NT2/D1 (cell line): ENCODE results near the gene CLIC1.

Experiments
- DNase-seq: peaks from one replicate; pipeline ENCODE4 v3.0.0-alpha.2; 2011; ENCODE audit warnings: low read depth, low spot score
- H3K27me3 ChIP-seq: 2 replicates; pipeline ENCODE4 v1.6.0; 2011; ENCODE audit warnings: mild to moderate bottlenecking; ENCODE audit not compliant: insufficient read length, insufficient read depth
- H3K36me3 ChIP-seq: 2 replicates; pipeline ENCODE4 v1.6.1; 2011; ENCODE audit warnings: mild to moderate bottlenecking, low read length, mixed read lengths; ENCODE audit not compliant: insufficient read depth, insufficient read length
- H3K4me1 ChIP-seq: 2 replicates; pipeline ENCODE4 v1.5.1; 2011; ENCODE audit not compliant: insufficient read depth, insufficient read length
- H3K4me3 ChIP-seq: 2 replicates; pipeline ENCODE4 v1.5.1; 2011; ENCODE audit warnings: low read depth; ENCODE audit not compliant: insufficient read length
- H3K9ac ChIP-seq: 2 replicates; pipeline ENCODE4 v1.6.0; 2011; ENCODE audit warnings: low read depth; ENCODE audit not compliant: insufficient read length
- H3K9me3 ChIP-seq: 2 replicates; pipeline ENCODE4 v1.5.1; 2011; ENCODE audit warnings: mild to moderate bottlenecking, low read length; ENCODE audit not compliant: insufficient read depth
- SUZ12 ChIP-seq: IDR thresholded peaks from 2 replicates; pipeline ENCODE4 v1.6.1; 2011; ENCODE audit not compliant: insufficient read length, insufficient read depth; ENCODE audit errors: extremely low read depth
- YY1 ChIP-seq: IDR thresholded peaks from 2 replicates; pipeline ENCODE4 v1.6.1; 2011; ENCODE audit not compliant: insufficient read length, insufficient read depth
- ZNF274 ChIP-seq: IDR thresholded peaks from 2 replicates; pipeline ENCODE4 v1.6.1; 2011; ENCODE audit warnings: mild to moderate bottlenecking, low read depth, low read length

Gene CLIC1

DNA sequence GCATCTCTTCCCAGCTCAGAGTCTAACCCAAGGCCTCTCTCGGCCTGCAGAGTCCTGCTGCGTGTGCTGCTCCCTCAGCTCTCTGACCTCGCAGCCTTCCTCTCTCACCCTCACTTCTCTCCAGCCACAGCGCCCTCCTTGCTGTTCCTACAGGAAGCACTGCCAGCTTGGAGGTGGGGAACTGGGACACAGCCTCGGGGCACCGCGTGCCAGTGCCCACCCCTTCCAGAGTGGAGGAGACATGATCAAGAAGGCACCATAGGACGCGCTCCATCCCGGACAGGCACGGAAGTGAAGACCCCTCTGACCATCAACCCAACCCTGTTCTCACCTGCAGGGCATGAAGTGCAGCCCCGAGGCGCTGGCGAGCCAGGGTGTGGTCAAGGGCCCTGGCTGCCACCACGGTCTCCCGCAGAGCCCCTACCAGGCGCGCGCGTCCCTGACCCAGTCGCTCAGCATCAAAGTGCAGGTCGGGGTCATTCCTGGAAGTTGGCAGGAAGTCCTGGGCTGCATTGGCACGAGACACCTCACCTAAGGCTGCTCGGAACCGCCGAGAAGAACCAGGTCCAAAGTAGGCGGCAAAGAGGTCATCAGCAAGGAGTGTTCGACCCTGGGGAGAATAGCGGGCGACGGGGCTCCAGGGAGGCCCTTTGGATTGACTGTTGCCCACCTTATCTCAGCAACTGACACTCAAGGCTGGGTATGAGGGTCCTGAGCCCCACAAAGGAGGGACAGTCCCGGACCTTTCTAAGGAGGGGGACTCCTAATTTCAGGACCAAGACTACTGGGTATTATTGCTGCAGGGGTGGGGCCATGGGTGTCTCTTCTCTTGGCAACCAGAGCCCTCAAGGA is 39.5 kb upstream of the CLIC1 start:
- TF ChIP-seq SUZ12 (no peak), YY1 (no peak), ZNF274 (no peak)
- H3K9ac ChIP-seq, result no peak overlapping the region
- no peaks in the 10 kb centered on the region for H3K9me3 ChIP-seq
- peaks cover 3% of the 10 kb centered on the region for H3K4me1 ChIP-seq
- no peak overlapping the region for H3K4me3 ChIP-seq
- DNase-seq, result no peak
- peaks cover 39% of the 10 kb centered on the region for H3K36me3 ChIP-seq
- no peaks in the 10 kb centered on the region for H3K27me3 ChIP-seq

DNA sequence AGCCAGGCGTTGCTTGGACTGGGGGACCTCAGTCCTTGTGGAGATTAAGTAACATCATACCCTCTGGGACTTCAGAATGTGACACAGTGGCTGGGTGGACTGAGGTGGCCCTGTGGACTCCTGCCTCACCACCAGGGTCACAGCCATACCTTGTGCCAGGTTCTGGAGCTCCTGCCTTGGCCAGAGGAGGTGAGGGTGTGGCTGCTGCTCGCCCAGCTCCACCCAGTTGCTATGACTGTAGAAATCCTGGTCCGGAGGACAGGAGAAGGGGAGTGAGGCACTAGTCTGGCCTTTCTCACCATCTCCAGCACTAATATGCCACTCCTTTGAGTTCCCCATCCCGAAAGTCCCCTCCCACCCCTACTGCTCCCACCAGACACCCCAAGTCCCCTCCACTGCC is 38.9 kb upstream of the CLIC1 start:
- H3K36me3 ChIP-seq, result peaks cover 32% of the 10 kb centered on the region
- H3K9ac ChIP-seq, result no peak overlapping the region
- no peak overlapping the region for H3K4me3 ChIP-seq
- no peaks in the 10 kb centered on the region for H3K27me3 ChIP-seq
- H3K4me1 ChIP-seq, result peaks cover 3% of the 10 kb centered on the region
- DNase-seq, result no peak
- H3K9me3 ChIP-seq, result no peaks in the 10 kb centered on the region
- TF ChIP-seq SUZ12 (no peak), ZNF274 (no peak), YY1 (no peak)

DNA sequence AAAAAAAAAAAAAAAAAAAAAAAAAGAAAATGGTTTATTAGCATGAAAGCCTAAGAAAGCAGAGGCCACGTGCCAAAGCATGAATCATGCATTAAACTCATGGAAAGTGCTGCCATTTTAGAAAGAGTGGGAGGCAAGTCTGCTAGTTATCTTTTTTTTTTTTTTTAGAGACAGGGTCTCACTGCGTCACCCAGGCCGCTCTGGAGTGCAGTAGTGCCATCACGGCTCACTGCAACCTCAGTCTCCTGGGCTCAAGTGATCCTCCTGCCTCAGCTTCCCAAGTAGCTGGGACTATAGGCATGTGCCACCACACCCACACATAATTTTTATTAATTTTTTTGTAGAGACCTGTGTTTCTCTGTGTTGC is 35.6 kb upstream of the CLIC1 start:
- TF ChIP-seq ZNF274 (no peak), SUZ12 (no peak), YY1 (no peak)
- H3K27me3 ChIP-seq, result no peaks in the 10 kb centered on the region
- no peak for DNase-seq
- peaks cover under 1% of the 10 kb centered on the region for H3K36me3 ChIP-seq
- H3K9ac ChIP-seq, result no peak overlapping the region
- H3K9me3 ChIP-seq, result no peaks in the 10 kb centered on the region
- peaks cover under 1% of the 10 kb centered on the region for H3K4me1 ChIP-seq
- no peak overlapping the region for H3K4me3 ChIP-seq

DNA sequence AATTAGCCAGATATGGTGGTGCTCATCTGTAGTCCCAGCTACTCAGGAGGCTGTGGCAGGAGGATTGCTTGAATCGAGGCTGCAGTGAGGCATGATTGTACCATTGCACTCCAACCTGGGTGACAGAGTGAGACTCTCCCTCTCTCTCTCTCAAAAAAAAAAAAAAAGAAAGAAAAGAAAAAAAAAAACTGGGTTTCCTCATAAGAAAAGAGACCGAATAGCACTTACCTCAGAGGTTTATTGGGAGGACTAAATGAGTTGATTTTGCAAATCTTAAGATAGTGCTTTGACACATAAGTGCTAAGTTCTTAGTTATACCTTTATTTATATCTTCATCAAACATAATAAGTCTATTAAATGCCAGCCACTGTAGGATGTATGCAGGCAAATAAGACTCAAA is 34.5 kb upstream of the CLIC1 start:
- no peak for DNase-seq
- H3K4me3 ChIP-seq, result no peak overlapping the region
- TF ChIP-seq SUZ12 (no peak), ZNF274 (no peak), YY1 (no peak)
- H3K4me1 ChIP-seq, result no peaks in the 10 kb centered on the region
- no peaks in the 10 kb centered on the region for H3K9me3 ChIP-seq
- no peak overlapping the region for H3K9ac ChIP-seq
- no peaks in the 10 kb centered on the region for H3K27me3 ChIP-seq
- H3K36me3 ChIP-seq, result peaks cover under 1% of the 10 kb centered on the region

DNA sequence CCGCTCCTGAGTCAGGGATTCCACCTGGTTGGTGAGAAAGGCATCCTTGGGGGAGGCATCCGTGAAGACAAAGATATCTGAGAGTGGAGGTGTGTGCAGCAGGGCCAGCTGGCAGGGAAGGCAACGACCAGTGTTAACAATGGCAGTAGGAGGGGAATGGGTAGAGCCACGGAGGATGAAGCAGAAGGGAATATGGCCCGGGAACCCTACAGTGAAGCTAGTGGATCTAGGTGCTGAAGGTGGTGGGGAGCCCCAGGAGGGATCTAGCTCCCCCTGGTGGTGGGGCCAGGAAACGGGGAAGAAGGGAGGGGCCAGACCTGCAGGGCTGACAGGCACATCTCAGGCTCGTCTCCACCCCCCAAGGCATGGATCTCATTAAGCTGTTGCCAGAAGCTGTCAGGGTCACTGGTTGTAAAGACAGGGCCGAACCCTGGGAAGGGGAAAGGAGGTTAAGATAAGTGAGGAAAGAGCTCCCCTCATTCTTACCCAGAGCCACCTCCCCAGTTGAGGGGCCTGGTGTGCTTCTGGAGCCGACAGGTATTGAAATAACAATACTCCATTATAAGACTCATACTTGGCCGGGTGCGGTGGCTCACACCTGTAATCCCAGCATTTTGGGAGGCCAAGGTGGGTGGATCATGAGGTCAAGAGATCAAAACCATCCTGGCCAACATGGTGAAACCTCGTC is 33.5 kb upstream of the CLIC1 start:
- no peaks in the 10 kb centered on the region for H3K9me3 ChIP-seq
- H3K4me3 ChIP-seq, result no peak overlapping the region
- no peaks in the 10 kb centered on the region for H3K27me3 ChIP-seq
- peak; percentile 32 for DNase-seq
- no peaks in the 10 kb centered on the region for H3K4me1 ChIP-seq
- no peak overlapping the region for H3K9ac ChIP-seq
- TF ChIP-seq ZNF274, result no peak
- TF ChIP-seq YY1, result no peak
- TF ChIP-seq SUZ12, result no peak
- H3K36me3 ChIP-seq, result peaks cover 7% of the 10 kb centered on the region

DNA sequence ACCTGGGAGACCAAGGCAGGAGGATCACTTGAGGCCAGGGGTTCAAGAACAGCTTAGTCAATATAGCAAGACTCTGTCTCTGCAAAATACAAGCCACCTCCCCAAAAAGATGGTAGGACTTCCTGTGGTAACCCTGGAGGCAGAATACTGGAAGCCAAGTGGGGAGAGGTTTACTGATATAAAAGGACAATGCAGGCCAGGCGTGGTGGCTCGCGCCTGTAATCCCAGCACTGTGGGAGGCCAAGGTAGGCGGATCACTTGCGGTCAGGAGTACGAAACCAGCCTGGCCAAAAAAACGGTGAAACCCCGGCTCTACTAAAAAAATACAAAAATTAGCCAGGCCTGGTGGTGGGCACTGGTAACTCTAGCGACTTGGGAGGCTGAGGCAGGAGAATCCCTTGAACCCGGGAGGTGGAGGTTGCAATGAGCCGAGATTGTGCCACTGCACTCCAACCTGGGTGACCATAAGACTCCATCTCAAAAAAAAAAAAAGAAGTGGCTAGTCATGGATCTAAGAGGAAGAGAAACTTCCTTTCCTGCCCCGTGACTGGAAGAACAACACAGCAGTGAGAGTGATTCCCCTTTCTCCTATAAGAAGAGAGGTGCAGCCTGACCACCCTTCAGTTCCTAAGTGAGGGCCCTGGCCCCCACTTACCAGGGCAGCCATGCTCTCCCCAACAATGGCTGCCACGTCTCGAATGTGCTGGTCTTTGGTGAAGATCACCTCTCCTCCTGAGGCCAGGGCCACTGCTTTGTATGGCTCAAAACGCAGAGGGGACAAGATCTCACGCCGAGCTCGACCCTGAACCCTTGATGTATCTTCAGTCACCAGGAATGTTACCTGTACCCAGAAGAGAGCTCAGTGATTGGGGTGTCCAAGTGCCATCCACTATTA is 32.3 kb upstream of the CLIC1 start:
- Histone ChIP-seq H3K4me1 (no peaks in the 10 kb centered on the region), H3K4me3 (no peak overlapping the region), H3K36me3 (peaks cover 16% of the 10 kb centered on the region), H3K9ac (no peak overlapping the region), H3K27me3 (no peaks in the 10 kb centered on the region), H3K9me3 (no peaks in the 10 kb centered on the region)
- no peak for TF ChIP-seq SUZ12
- no peak for TF ChIP-seq ZNF274
- no peak for TF ChIP-seq YY1
- DNase-seq, result no peak
